ENCODE results near the gene CLN5. TPM values are rescaled to one million over a fixed set of nuclear protein-coding genes. Genes with fewer than 3 reads are reported as not detected.

Gene CLN5
- total and polyA plus RNA-seq, 2 of the 13 experiments (the other 11 are each of a cell fraction or from before 2014, with no cell fraction given): 10.1 to 13.7 TPM

GRCh38 chr13:77026861-77027621 is 35.2 kb downstream of the CLN5 start, which contains the start of gene FBXL3 (continued):
- TF ChIP-seq SAFB2 (CRISPR knock-in tag; IDR thresholded peaks at IDR 0.05; ENCODE audit: borderline replicate concordance, low read depth) (0 out of 2 replicates have a peak, but pooled peaks have one; percentile 27), ZBTB7B (CRISPR knock-in tag; IDR thresholded peaks at IDR 0.05) (0 out of 2 replicates have a peak, but pooled peaks have one; percentile 10), ZNF772 (CRISPR knock-in tag; IDR thresholded peaks at IDR 0.05) (no peak), ZNF331 (CRISPR knock-in tag; IDR thresholded peaks at IDR 0.05) (no peak), ARNT2 (CRISPR knock-in tag; IDR thresholded peaks at IDR 0.05; ENCODE audit: low read depth) (peak; percentile 39; the same call in 1 of the 2 replicates), GLI4 (CRISPR knock-in tag; IDR thresholded peaks at IDR 0.05; ENCODE audit: borderline replicate concordance) (0 out of 2 replicates have a peak, but pooled peaks have one; percentile 15), ZMYM4 (CRISPR knock-in tag; IDR thresholded peaks at IDR 0.05) (peak; percentile 21; the same call in 1 of the 2 replicates), ZNF275 (CRISPR knock-in tag; IDR thresholded peaks at IDR 0.05; ENCODE audit: borderline replicate concordance) (0 out of 2 replicates have a peak, but pooled peaks have one; percentile 38), ZNF563 (CRISPR knock-in tag; IDR thresholded peaks at IDR 0.05) (peak; percentile 84), ZBTB43 (CRISPR knock-in tag; conservative IDR thresholded peaks at IDR 0.05) (0 out of 2 replicates have a peak, but pooled peaks have one; percentile 36), ZBTB14 (CRISPR knock-in tag; IDR thresholded peaks at IDR 0.05) (peak; percentile 95), YEATS4 (CRISPR knock-in tag; IDR thresholded peaks at IDR 0.05; ENCODE audit: borderline replicate concordance) (peak; percentile 83), PHF8 (CRISPR knock-in tag; IDR thresholded peaks at IDR 0.05) (peak; percentile 90), SMAD1 (CRISPR knock-in tag; IDR thresholded peaks at IDR 0.05; ENCODE audit: borderline replicate concordance, low read depth) (no peak), KDM2A (CRISPR knock-in tag; IDR thresholded peaks at IDR 0.05; ENCODE audit: borderline replicate concordance, low read depth) (peak; percentile 26; the same call in 1 of the 2 replicates), ATF7-NPFF (CRISPR knock-in tag; IDR thresholded peaks at IDR 0.05; ENCODE audit: low read depth) (no peak), YY1 (IDR thresholded peaks at IDR 0.05; ENCODE audit: insufficient read depth, insufficient replicate concordance, low read depth, low read length) (peak; percentile 92), ZNF251 (CRISPR knock-in tag; IDR thresholded peaks at IDR 0.05) (no peak)
- TF ChIP-seq, protein P1, sequence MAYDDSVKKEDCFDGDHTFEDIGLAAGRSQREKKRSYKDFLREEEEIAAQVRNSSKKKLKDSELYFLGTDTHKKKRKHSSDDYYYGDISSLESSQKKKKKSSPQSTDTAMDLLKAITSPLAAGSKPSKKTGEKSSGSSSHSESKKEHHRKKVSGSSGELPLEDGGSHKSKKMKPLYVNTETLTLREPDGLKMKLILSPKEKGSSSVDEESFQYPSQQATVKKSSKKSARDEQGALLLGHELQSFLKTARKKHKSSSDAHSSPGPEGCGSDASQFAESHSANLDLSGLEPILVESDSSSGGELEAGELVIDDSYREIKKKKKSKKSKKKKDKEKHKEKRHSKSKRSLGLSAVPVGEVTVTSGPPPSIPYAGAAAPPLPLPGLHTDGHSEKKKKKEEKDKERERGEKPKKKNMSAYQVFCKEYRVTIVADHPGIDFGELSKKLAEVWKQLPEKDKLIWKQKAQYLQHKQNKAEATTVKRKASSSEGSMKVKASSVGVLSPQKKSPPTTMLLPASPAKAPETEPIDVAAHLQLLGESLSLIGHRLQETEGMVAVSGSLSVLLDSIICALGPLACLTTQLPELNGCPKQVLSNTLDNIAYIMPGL (CRISPR knock-in tag; IDR thresholded peaks at IDR 0.05; ENCODE audit: borderline replicate concordance in 1 of 2, low read depth in 1 of 2): peak; percentile 25 to 34; a peak in 1 of 4 replicates
- TF ChIP-seq, protein P2, sequence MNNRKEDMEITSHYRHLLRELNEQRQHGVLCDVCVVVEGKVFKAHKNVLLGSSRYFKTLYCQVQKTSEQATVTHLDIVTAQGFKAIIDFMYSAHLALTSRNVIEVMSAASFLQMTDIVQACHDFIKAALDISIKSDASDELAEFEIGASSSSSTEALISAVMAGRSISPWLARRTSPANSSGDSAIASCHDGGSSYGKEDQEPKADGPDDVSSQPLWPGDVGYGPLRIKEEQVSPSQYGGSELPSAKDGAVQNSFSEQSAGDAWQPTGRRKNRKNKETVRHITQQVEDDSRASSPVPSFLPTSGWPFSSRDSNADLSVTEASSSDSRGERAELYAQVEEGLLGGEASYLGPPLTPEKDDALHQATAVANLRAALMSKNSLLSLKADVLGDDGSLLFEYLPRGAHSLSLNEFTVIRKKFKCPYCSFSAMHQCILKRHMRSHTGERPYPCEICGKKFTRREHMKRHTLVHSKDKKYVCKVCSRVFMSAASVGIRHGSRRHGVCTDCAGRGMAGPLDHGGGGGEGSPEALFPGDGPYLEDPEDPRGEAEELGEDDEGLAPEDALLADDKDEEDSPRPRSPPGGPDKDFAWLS (CRISPR knock-in tag; IDR thresholded peaks at IDR 0.05; ENCODE audit: borderline replicate concordance): no peak

All from HepG2 (cell line).